ENCODE data around the gene CCDC40. TPM values are rescaled to one million over a fixed set of nuclear protein-coding genes. Genes with fewer than 3 reads are reported as not detected.

The CCDC40 gene
- total RNA-seq, 1 donor from 2014 or later = 7.7 TPM

- peaks cover 30% of the 10 kb centered on the region for H3K4me1 Mint-ChIP-seq (ENCODE audit: unreplicated experiment)
- no peaks in the 10 kb centered on the region for H3K9me3 Mint-ChIP-seq (ENCODE audit: unreplicated experiment)
- no peak overlapping the region for H3K4me3 Mint-ChIP-seq (ENCODE audit: unreplicated experiment)
- no peaks in the 10 kb centered on the region for H3K36me3 Mint-ChIP-seq (ENCODE audit: low read depth, unreplicated experiment)
- no peak for TF ChIP-seq CTCF (IDR thresholded peaks at IDR 0.05; ENCODE audit: unreplicated experiment)
- no peak overlapping the region for H3K27ac Mint-ChIP-seq (ENCODE audit: unreplicated experiment)
- DNase-seq (ENCODE audit: low spot score) = no peak
- H3K27me3 Mint-ChIP-seq (ENCODE audit: unreplicated experiment) = no peaks in the 10 kb centered on the region
Measured at GRCh38 chr17:80065478-80066170, 29.2 kb downstream of the CCDC40 start.

GRCh38 chr17:80067393-80067986 lies 31.0 kb downstream of the CCDC40 start:
- TF ChIP-seq CTCF (IDR thresholded peaks at IDR 0.05; ENCODE audit: unreplicated experiment) = no peak
- Mint-ChIP-seq H3K9me3 (ENCODE audit: unreplicated experiment) (no peaks in the 10 kb centered on the region), H3K4me1 (ENCODE audit: unreplicated experiment) (peaks cover 26% of the 10 kb centered on the region), H3K36me3 (ENCODE audit: low read depth, unreplicated experiment) (no peaks in the 10 kb centered on the region), H3K4me3 (ENCODE audit: unreplicated experiment) (no peak overlapping the region), H3K27ac (ENCODE audit: unreplicated experiment) (no peak overlapping the region), H3K27me3 (ENCODE audit: unreplicated experiment) (no peaks in the 10 kb centered on the region)
- no peak for DNase-seq (ENCODE audit: low spot score)

GRCh38 chr17:80068301-80069222 lies 32.1 kb downstream of the CCDC40 start:
- Mint-ChIP-seq H3K4me3 (ENCODE audit: unreplicated experiment) (no peak overlapping the region), H3K4me1 (ENCODE audit: unreplicated experiment) (peaks cover 24% of the 10 kb centered on the region), H3K27ac (ENCODE audit: unreplicated experiment) (no peak overlapping the region), H3K36me3 (ENCODE audit: low read depth, unreplicated experiment) (no peaks in the 10 kb centered on the region), H3K27me3 (ENCODE audit: unreplicated experiment) (no peaks in the 10 kb centered on the region), H3K9me3 (ENCODE audit: unreplicated experiment) (no peaks in the 10 kb centered on the region)
- TF ChIP-seq CTCF (IDR thresholded peaks at IDR 0.05; ENCODE audit: unreplicated experiment) = no peak
- DNase-seq (ENCODE audit: low spot score) = no peak

GRCh38 chr17:80070375-80071115 lies 34.1 kb downstream of the CCDC40 start:
- Mint-ChIP-seq H3K9me3 (ENCODE audit: unreplicated experiment) (no peaks in the 10 kb centered on the region), H3K36me3 (ENCODE audit: low read depth, unreplicated experiment) (no peaks in the 10 kb centered on the region), H3K4me3 (ENCODE audit: unreplicated experiment) (no peak overlapping the region), H3K27ac (ENCODE audit: unreplicated experiment) (no peak overlapping the region), H3K27me3 (ENCODE audit: unreplicated experiment) (peaks cover 3% of the 10 kb centered on the region), H3K4me1 (ENCODE audit: unreplicated experiment) (peaks cover 10% of the 10 kb centered on the region)
- DNase-seq (ENCODE audit: low spot score) = no peak
- TF ChIP-seq CTCF (IDR thresholded peaks at IDR 0.05; ENCODE audit: unreplicated experiment) = no peak
